OCI-LY1 (cell line): ENCODE measurements around the gene CELF6.

Experiments used
- H2AFZ ChIP-seq: fragments of 200-600 bp; sonication (generic), shearing (Covaris generic); 2 replicates; pipeline ENCODE4 v1.6.0; 2014; ENCODE audit warnings: antibody characterized with exemption, mild to moderate bottlenecking, low read length
- H3F3A ChIP-seq: fragments of 200-600 bp; sonication (generic), shearing (Covaris generic); 2 replicates; pipeline ENCODE4 v1.6.0; 2014; ENCODE audit warnings: mild to moderate bottlenecking, antibody characterized with exemption, low read length, moderate library complexity; ENCODE audit not compliant: insufficient read depth
- H3K27ac ChIP-seq: fragments of 200-600 bp; sonication (generic); 2 replicates; pipeline ENCODE4 v1.5.1; 2014; ENCODE audit warnings: low read length, mixed run types, mild to moderate bottlenecking, low read depth; ENCODE audit not compliant: poor library complexity, severe bottlenecking
- H3K27me3 ChIP-seq: fragments of 200-600 bp; sonication (generic); 2 replicates; pipeline ENCODE4 v1.6.0; 2014; ENCODE audit warnings: antibody characterized with exemption, mild to moderate bottlenecking, low read length, moderate library complexity; ENCODE audit not compliant: insufficient read depth
- H3K36me3 ChIP-seq: fragments of 200-600 bp; sonication (generic); 2 replicates; pipeline ENCODE4 v1.6.1; 2014; ENCODE audit warnings: mild to moderate bottlenecking, antibody characterized with exemption, low read length, moderate library complexity, mixed read lengths; ENCODE audit not compliant: insufficient read depth
- H3K4me1 ChIP-seq: fragments of 200-600 bp; sonication (generic); 2 replicates; pipeline ENCODE4 v1.5.1; 2014; ENCODE audit warnings: mild to moderate bottlenecking, low read length, moderate library complexity; ENCODE audit not compliant: insufficient read depth, severe bottlenecking
- H3K4me2 ChIP-seq: fragments of 200-600 bp; sonication (generic), shearing (Covaris generic); 2 replicates; pipeline ENCODE4 v1.6.1; 2014; ENCODE audit warnings: low read length
- H3K4me3 ChIP-seq: fragments of 200-600 bp; sonication (generic); 2 replicates; pipeline ENCODE4 v1.5.1; 2014; ENCODE audit warnings: low read length, low read depth, mild to moderate bottlenecking, mixed read lengths; ENCODE audit not compliant: poor library complexity, severe bottlenecking
- H3K79me2 ChIP-seq: fragments of 200-600 bp; shearing (Covaris generic); 2 replicates; pipeline ENCODE4 v1.6.1; 2016; ENCODE audit warnings: mixed run types, low read length, mixed read lengths; ENCODE audit not compliant: insufficient read depth
- H3K9ac ChIP-seq: fragments of 200-600 bp; sonication (generic), shearing (Covaris generic); 2 replicates; pipeline ENCODE4 v1.6.1; 2014; ENCODE audit warnings: mild to moderate bottlenecking, low read length, mixed read lengths
- H3K9me2 ChIP-seq: fragments of 200-600 bp; sonication (generic), shearing (Covaris generic); 2 replicates; pipeline ENCODE4 v1.6.1; 2014; ENCODE audit warnings: low read depth, mild to moderate bottlenecking, low read length, mixed read lengths
- H3K9me3 ChIP-seq: fragments of 200-600 bp; shearing (Covaris generic); 2 replicates; pipeline ENCODE4 v1.6.1; 2014; ENCODE audit warnings: low read length, mixed read lengths
- H4K20me1 ChIP-seq: fragments of 200-600 bp; sonication (generic), shearing (Covaris generic); 2 replicates; pipeline ENCODE4 v1.6.0; 2016; ENCODE audit warnings: mild to moderate bottlenecking, low read length; ENCODE audit not compliant: insufficient read depth
- CTCF ChIP-seq: fragments of 200-600 bp; sonication (generic), shearing (Covaris generic); IDR thresholded peaks from 2 replicates; pipeline ENCODE4 v1.5.1; 2017; ENCODE audit warnings: mild to moderate bottlenecking, antibody characterized with exemption, low read length, moderate library complexity, mixed read lengths
- EZH2 ChIP-seq: fragments of 200-600 bp; sonication (generic), shearing (Covaris generic); IDR thresholded peaks from 2 replicates; pipeline ENCODE4 v1.8.0; 2017; ENCODE audit warnings: borderline replicate concordance, mixed run types, mild to moderate bottlenecking, antibody characterized with exemption, low read length, moderate library complexity, mixed read lengths

The CELF6 gene

GRCh38 chr15:72358121-72358520, 38.2 kb upstream of the CELF6 start:
- peaks cover 7% of the 10 kb centered on the region for H3K4me1 ChIP-seq
- no peak overlapping the region for H3K9ac ChIP-seq
- H3K27me3 ChIP-seq = no peaks in the 10 kb centered on the region
- no peak overlapping the region for H3K27ac ChIP-seq
- no peak overlapping the region for H2AFZ ChIP-seq
- H3F3A ChIP-seq = no peaks in the 10 kb centered on the region
- H3K4me2 ChIP-seq = no peak overlapping the region
- no peaks in the 10 kb centered on the region for H3K9me3 ChIP-seq
- no peaks in the 10 kb centered on the region for H3K79me2 ChIP-seq
- peaks cover 30% of the 10 kb centered on the region for H3K36me3 ChIP-seq
- H4K20me1 ChIP-seq = no peaks in the 10 kb centered on the region
- no peak overlapping the region for H3K4me3 ChIP-seq
- TF ChIP-seq EZH2 (no peak), CTCF (no peak)
- H3K9me2 ChIP-seq = no peaks in the 10 kb centered on the region

GRCh38 chr15:72354496-72354895, 34.5 kb upstream of the CELF6 start:
- Histone ChIP-seq H3K4me2 (no peak overlapping the region), H4K20me1 (no peaks in the 10 kb centered on the region), H3K4me1 (peaks cover 7% of the 10 kb centered on the region), H3K9ac (no peak overlapping the region), H3K9me2 (no peaks in the 10 kb centered on the region), H3K27ac (no peak overlapping the region), H3F3A (no peaks in the 10 kb centered on the region), H3K36me3 (peaks cover 56% of the 10 kb centered on the region), H2AFZ (no peak overlapping the region), H3K79me2 (no peaks in the 10 kb centered on the region), H3K4me3 (no peak overlapping the region), H3K27me3 (no peaks in the 10 kb centered on the region), H3K9me3 (no peaks in the 10 kb centered on the region)
- TF ChIP-seq EZH2 (no peak), CTCF (no peak)

GRCh38 chr15:72353266-72353665, 33.3 kb upstream of the CELF6 start:
- peaks cover 67% of the 10 kb centered on the region for H3K36me3 ChIP-seq
- H3K4me2 ChIP-seq = no peak overlapping the region

More at GRCh38 chr15:72353266-72353665, 33.3 kb upstream of the CELF6 start:
- H3K27ac ChIP-seq = no peak overlapping the region
- H3K79me2 ChIP-seq = no peaks in the 10 kb centered on the region
- no peaks in the 10 kb centered on the region for H4K20me1 ChIP-seq
- no peaks in the 10 kb centered on the region for H3K27me3 ChIP-seq
- no peak overlapping the region for H3K4me3 ChIP-seq
- H3F3A ChIP-seq = no peaks in the 10 kb centered on the region
- H3K9ac ChIP-seq = no peak overlapping the region
- no peaks in the 10 kb centered on the region for H3K4me1 ChIP-seq
- TF ChIP-seq EZH2 (no peak), CTCF (no peak)
- H3K9me2 ChIP-seq = no peaks in the 10 kb centered on the region
- no peak overlapping the region for H2AFZ ChIP-seq
- H3K9me3 ChIP-seq = no peaks in the 10 kb centered on the region
